Measurements from ENCODE around the gene NPFF.
"Not testable (repeated sequence)": the region's sequence is repeated elsewhere in the genome, so short reads cannot be mapped to it uniquely, and the experiment has no call there.

The NPFF gene

GRCh38 chr12:53506881-53507602 is at the start of gene NPFF:
NPFF (minus strand) TSS chr12:53507484; CDS start chr12:53507474, 10 bp downstream.
- FAIRE-seq = no peak

GRCh38 chr12:53552361-53553327 is 45.4 kb upstream of the NPFF start:
- no peak for FAIRE-seq

- FAIRE-seq = no peak
Observed at GRCh38 chr12:53551889-53552291, 44.6 kb upstream of the NPFF start.

- no peak for FAIRE-seq
Observed at GRCh38 chr12:53550595-53550994, 43.3 kb upstream of the NPFF start.

GRCh38 chr12:53550131-53550530 is 42.8 kb upstream of the NPFF start:
- FAIRE-seq = not testable (repeated sequence)

GRCh38 chr12:53548354-53548753 is 41.1 kb upstream of the NPFF start:
- not testable (repeated sequence) for FAIRE-seq

- no peak for FAIRE-seq
Observed at GRCh38 chr12:53543539-53543938, 36.3 kb upstream of the NPFF start.

- no peak for FAIRE-seq
Observed at GRCh38 chr12:53539526-53539925, 32.2 kb upstream of the NPFF start.

GRCh38 chr12:53538209-53538689 is 31.0 kb upstream of the NPFF start:
- no peak for FAIRE-seq

GRCh38 chr12:53536962-53537361 is 29.7 kb upstream of the NPFF start:
- FAIRE-seq = no peak

- FAIRE-seq = no peak
Observed at GRCh38 chr12:53533471-53533870, 26.2 kb upstream of the NPFF start.

GRCh38 chr12:53532524-53533445 is 25.5 kb upstream of the NPFF start:
- no peak for FAIRE-seq

- no peak for FAIRE-seq
Observed at GRCh38 chr12:53532021-53532420, 24.7 kb upstream of the NPFF start.

- no peak for FAIRE-seq
Observed at GRCh38 chr12:53530920-53531319, 23.6 kb upstream of the NPFF start.

- FAIRE-seq = no peak
Observed at GRCh38 chr12:53530061-53530460, 22.8 kb upstream of the NPFF start.

GRCh38 chr12:53524476-53524875 is 17.2 kb upstream of the NPFF start:
- FAIRE-seq = no peak

GRCh38 chr12:53523131-53523530 is 15.8 kb upstream of the NPFF start:
- FAIRE-seq = no peak

GRCh38 chr12:53518381-53518780 is 11.1 kb upstream of the NPFF start:
- no peak for FAIRE-seq

- no peak for FAIRE-seq
Observed at GRCh38 chr12:53516758-53517455, 9.6 kb upstream of the NPFF start.

- FAIRE-seq = no peak
Observed at GRCh38 chr12:53515291-53515680, 8.0 kb upstream of the NPFF start.

- no peak for FAIRE-seq
Observed at GRCh38 chr12:53514628-53515290, 7.5 kb upstream of the NPFF start.
